Measurements from ENCODE around the gene GSK3B.

GRCh38 chr3:119880966-119881365 lies 213.3 kb downstream of the GSK3B start:
- TF ChIP-seq CTCF (conservative IDR thresholded peaks at IDR 0.05; ENCODE audit: low read depth, low read length) = no peak
- TF ChIP-seq EZH2 (IDR thresholded peaks at IDR 0.05; ENCODE audit: borderline replicate concordance, low read depth, low read length, poor library complexity, severe bottlenecking) = no peak
